ENCODE data around the gene GALNT3.

- TF ChIP-seq POLR2A (IDR thresholded peaks at IDR 0.05) (no peak), POLR2AphosphoS5 (IDR thresholded peaks at IDR 0.05) (no peak), EP300 (IDR thresholded peaks at IDR 0.05) (no peak), CTCF (IDR thresholded peaks at IDR 0.05) (no peak)
Measured at GRCh38 chr2:165815299-165816141, 21.5 kb upstream of the GALNT3 start.
